T-cell (primary cell): ENCODE results near the gene TMPRSS11B. TPM values are rescaled to one million over a fixed set of nuclear protein-coding genes. Genes with fewer than 3 reads are reported as not detected.

Experiments
- ATAC-seq, 4 experiments: fragments of 200-7000 bp in 3 of 4; fragments of 150-1000 bp in 1 of 4; cut with Tn5 transposase; replicated peaks in 1 of 4; 1 replicate in 3 of 4; 2 replicates in 1 of 4; pipeline ENCODE4 v1.10.0; 2021; ENCODE audit warnings: moderate library complexity in 3 of 4, mild to moderate bottlenecking in 2 of 4, moderate number of reproducible peaks in 1 of 4
- CTCF ChIA-PET, 2 donors: fragments of 300-600 bp; sonication (Branson Sonifier 250); formaldehyde crosslinking; loops; one replicate each; lab custom pipeline; 2022; ENCODE audit warnings: antibody characterized with exemption in 2 of 2; lab: Charles Lee
- POLR2A ChIA-PET, 2 donors: fragments of 300-600 bp; sonication (Branson Sonifier 250); formaldehyde crosslinking; loops; one replicate each; lab custom pipeline; 2022; ENCODE audit warnings: antibody characterized with exemption in 2 of 2; lab: Charles Lee
- DNase-seq, 35 experiments: peaks; one replicate each; pipeline versions ENCODE4 v3.0.0 to v3.0.0-alpha.2; 2013 to 2023
- H3K27ac ChIP-seq: one replicate; pipeline ENCODE4 v1.5.1; 2013; ENCODE audit warnings: low read length
- H3K27me3 ChIP-seq, 2 experiments: replicated peaks in 1 of 2; 1 replicate in 1 of 2; 2 replicates in 1 of 2; pipeline versions ENCODE4 v1.6.1 to v1.7.0; 2013; ENCODE audit warnings: low read length in 1 of 2, mixed read lengths in 1 of 2; ENCODE audit not compliant: control insufficient read depth in 2 of 2, insufficient read depth in 2 of 2; ENCODE audit errors: extremely low read depth in 1 of 2
- H3K36me3 ChIP-seq, 2 donors: 1 replicate in 1 of 2; 2 replicates in 1 of 2; pipeline versions ENCODE4 v1.6.1 to v1.7.0; 2013; ENCODE audit warnings: low read length in 1 of 2; ENCODE audit not compliant: control insufficient read depth in 2 of 2, insufficient read depth in 1 of 2; ENCODE audit errors: extremely low read depth in 1 of 2
- H3K4me1 ChIP-seq, 2 experiments: 1 replicate in 1 of 2; 2 replicates in 1 of 2; pipeline versions ENCODE4 v1.6.1 to v1.7.0; 2013; ENCODE audit warnings: low read length in 2 of 2, mixed read lengths in 1 of 2; ENCODE audit not compliant: insufficient read depth in 2 of 2, control insufficient read depth in 1 of 2; ENCODE audit errors: extremely low read depth in 1 of 2
- H3K4me3 ChIP-seq, 2 donors: 1 replicate in 1 of 2; 2 replicates in 1 of 2; pipeline versions ENCODE4 v1.5.1 to v1.7.0; 2013; ENCODE audit warnings: mild to moderate bottlenecking in 2 of 2, low read length in 1 of 2, moderate library complexity in 1 of 2; ENCODE audit not compliant: control insufficient read depth in 1 of 2; ENCODE audit errors: extremely low read depth in 1 of 2
- H3K9me3 ChIP-seq: 2 replicates; pipeline ENCODE4 v1.7.0; 2013
- H3K27ac Mint-ChIP-seq, 2 donors: one replicate each; pipeline ENCODE4 v1.8.0; 2020 to 2021; ENCODE audit warnings: mild to moderate bottlenecking in 2 of 2, mixed read lengths in 2 of 2
- H3K27me3 Mint-ChIP-seq, 2 donors: one replicate each; pipeline ENCODE4 v1.8.0; 2021 to 2022; ENCODE audit warnings: mixed read lengths in 2 of 2
- H3K36me3 Mint-ChIP-seq: one replicate; pipeline ENCODE4 v1.8.0; 2021; ENCODE audit warnings: mixed read lengths
- H3K4me1 Mint-ChIP-seq, 3 donors: one replicate each; pipeline ENCODE4 v1.8.0; 2020 to 2022; ENCODE audit warnings: mixed read lengths in 3 of 3, mild to moderate bottlenecking in 1 of 3
- H3K4me3 Mint-ChIP-seq, 3 donors: one replicate each; pipeline ENCODE4 v1.8.0; 2020 to 2022; ENCODE audit warnings: mild to moderate bottlenecking in 3 of 3, mixed read lengths in 3 of 3, moderate library complexity in 3 of 3
- H3K9me3 Mint-ChIP-seq, 3 donors: one replicate each; pipeline ENCODE4 v1.8.0; 2020 to 2022; ENCODE audit warnings: mixed read lengths in 3 of 3
- WGBS: methylation state at CpG from one replicate; pipeline ENCODE4 v1.1.5; 2013; ENCODE audit warnings: missing lambda C conversion rate; ENCODE audit not compliant: insufficient coverage; 5-methylcytosine and 5-hydroxymethylcytosine counted together
- total RNA-seq, 35 experiments: library from RNA in 6 of 35; stranded (reverse) in 6 of 35; fragments of 120-200 nt in 1 of 35; gene quantifications; one replicate each; pipeline versions ENCODE4 v1.2.1 to v1.2.4 and lab custom pipeline; 2013 to 2026

Gene TMPRSS11B, protein sequence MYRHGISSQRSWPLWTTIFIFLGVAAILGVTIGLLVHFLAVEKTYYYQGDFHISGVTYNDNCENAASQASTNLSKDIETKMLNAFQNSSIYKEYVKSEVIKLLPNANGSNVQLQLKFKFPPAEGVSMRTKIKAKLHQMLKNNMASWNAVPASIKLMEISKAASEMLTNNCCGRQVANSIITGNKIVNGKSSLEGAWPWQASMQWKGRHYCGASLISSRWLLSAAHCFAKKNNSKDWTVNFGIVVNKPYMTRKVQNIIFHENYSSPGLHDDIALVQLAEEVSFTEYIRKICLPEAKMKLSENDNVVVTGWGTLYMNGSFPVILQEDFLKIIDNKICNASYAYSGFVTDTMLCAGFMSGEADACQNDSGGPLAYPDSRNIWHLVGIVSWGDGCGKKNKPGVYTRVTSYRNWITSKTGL
- not detected for total RNA-seq
- not detected for total RNA-seq (2013)
- 0 reads per million in 29 experiments for total RNA-seq (lab: John Stamatoyannopoulos, UW)

DNA sequence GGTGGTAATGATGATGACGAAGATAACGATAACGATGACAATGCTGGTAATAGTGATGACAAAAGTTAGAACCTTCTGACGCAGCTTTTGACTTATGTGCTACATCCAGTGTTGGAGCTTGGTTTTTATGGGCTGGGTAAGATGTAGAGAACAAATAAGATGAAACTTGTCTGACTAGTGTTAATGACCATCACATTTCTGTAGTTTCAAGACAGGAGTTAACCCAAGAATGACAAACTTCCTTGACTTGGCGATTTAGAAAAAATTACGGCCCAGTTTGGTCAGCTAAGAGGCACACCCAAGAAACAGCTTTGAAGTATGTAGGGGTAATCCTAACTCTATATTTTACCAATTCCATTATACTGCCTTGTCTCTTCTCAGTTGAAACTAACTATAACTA lies at the start of gene TMPRSS11B:
Gene TMPRSS11B, minus strand, starts transcription at position 101 of the 400 bp plus-strand sequence. CDS start 136 bp downstream, outside the sequence.
- ATAC-seq, result no peak
- ChIA-PET POLR2A (no interaction called here), CTCF (no interaction called here)
- H3K9me3 ChIP-seq, result no peaks in the 10 kb centered on the region
- no peak within 1 kb of the TSS for H3K27ac ChIP-seq
- H3K36me3 Mint-ChIP-seq, result no peaks in the 10 kb centered on the region
- 100% methylated on average over 2 of the region's 6 CpGs for WGBS
- H3K4me1 ChIP-seq, result no peaks in the 10 kb centered on the region
- no peak within 1 kb of the TSS for H3K4me3 ChIP-seq
- H3K27me3 ChIP-seq, result no peaks in the 10 kb centered on the region
- H3K4me3 Mint-ChIP-seq, result no peak within 1 kb of the TSS
- no peaks in the 10 kb centered on the region for H3K36me3 ChIP-seq
- DNase-seq, result no peak
- no peak within 1 kb of the TSS for H3K27ac Mint-ChIP-seq
- no peaks in the 10 kb centered on the region for H3K9me3 Mint-ChIP-seq
- no peaks in the 10 kb centered on the region for H3K27me3 Mint-ChIP-seq
- H3K4me1 Mint-ChIP-seq, result no peaks in the 10 kb centered on the region

DNA sequence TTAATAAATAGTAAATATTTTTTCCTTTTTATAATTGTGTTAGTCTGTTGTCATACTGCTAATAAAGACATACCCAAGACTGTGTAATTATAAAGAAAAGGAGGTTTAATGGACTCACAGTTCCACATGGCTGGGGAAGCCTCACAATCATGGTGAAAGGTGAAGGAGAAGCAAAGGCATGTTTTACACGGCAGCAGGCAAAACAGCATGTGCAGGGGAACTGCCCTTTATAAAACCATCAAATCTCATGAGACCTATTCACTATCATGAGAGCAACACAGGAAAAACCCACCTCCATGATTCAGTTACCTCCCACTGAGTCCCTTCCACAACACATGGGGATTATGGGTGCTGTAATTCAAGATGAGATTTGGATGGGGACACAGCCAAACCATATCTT lies 45.8 kb upstream of the TMPRSS11B start:
- peaks cover 0 to 2% (median 0%) of the 10 kb centered on the region in 3 donors for H3K4me1 Mint-ChIP-seq
- Histone ChIP-seq H3K9me3 (no peaks in the 10 kb centered on the region), H3K36me3 (no peaks in the 10 kb centered on the region), H3K4me1 (no peaks in the 10 kb centered on the region), H3K27me3 (no peaks in the 10 kb centered on the region), H3K4me3 (no peak overlapping the region), H3K27ac (no peak overlapping the region)
- peaks cover 0 to 10% (median 6%) of the 10 kb centered on the region in 3 donors for H3K9me3 Mint-ChIP-seq
- ATAC-seq (no peak), DNase-seq (no peak)
- ChIA-PET CTCF (no interaction called here), POLR2A (no interaction called here)
- peaks cover 0 to 6% of the 10 kb centered on the region in 2 donors for H3K27me3 Mint-ChIP-seq
- H3K27ac Mint-ChIP-seq, result no peak overlapping the region
- no peak overlapping the region for H3K4me3 Mint-ChIP-seq
- no CpG with 5 or more reads among the region's 1 CpG for WGBS
- H3K36me3 Mint-ChIP-seq, result no peaks in the 10 kb centered on the region

DNA sequence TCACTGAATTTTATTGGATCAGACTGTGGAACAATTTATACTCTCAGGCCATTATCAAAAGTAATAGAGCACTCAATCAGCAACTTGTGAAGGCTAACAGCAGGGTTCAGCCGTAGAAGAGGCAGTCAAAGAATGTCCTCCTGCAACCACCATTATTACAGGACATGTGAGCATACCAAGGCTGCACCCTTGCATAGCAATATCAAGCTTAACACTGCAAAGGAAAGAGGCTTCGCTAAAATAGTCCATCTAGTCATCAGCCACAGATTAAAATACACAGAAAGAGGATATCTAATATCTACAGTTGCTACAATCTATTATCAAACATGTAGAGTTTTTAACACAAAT lies 42.9 kb upstream of the TMPRSS11B start:
- Histone ChIP-seq H3K27me3 (no peaks in the 10 kb centered on the region), H3K27ac (no peak overlapping the region), H3K9me3 (no peaks in the 10 kb centered on the region), H3K4me1 (no peaks in the 10 kb centered on the region), H3K36me3 (no peaks in the 10 kb centered on the region), H3K4me3 (no peak overlapping the region)
- Mint-ChIP-seq H3K36me3 (no peaks in the 10 kb centered on the region), H3K4me1 (peaks cover 0 to 2% (median 0%) of the 10 kb centered on the region in 3 donors), H3K27me3 (peaks cover 0 to 8% of the 10 kb centered on the region in 2 donors), H3K9me3 (peaks cover 0 to 10% (median 6%) of the 10 kb centered on the region in 3 donors), H3K27ac (no peak overlapping the region), H3K4me3 (no peak overlapping the region)
- POLR2A ChIA-PET, result no interaction called here
- ATAC-seq (no peak), DNase-seq (no peak)
- WGBS, result 33% methylated on average over 1 of the region's 2 CpGs
- CTCF ChIA-PET, result no interaction called here

DNA sequence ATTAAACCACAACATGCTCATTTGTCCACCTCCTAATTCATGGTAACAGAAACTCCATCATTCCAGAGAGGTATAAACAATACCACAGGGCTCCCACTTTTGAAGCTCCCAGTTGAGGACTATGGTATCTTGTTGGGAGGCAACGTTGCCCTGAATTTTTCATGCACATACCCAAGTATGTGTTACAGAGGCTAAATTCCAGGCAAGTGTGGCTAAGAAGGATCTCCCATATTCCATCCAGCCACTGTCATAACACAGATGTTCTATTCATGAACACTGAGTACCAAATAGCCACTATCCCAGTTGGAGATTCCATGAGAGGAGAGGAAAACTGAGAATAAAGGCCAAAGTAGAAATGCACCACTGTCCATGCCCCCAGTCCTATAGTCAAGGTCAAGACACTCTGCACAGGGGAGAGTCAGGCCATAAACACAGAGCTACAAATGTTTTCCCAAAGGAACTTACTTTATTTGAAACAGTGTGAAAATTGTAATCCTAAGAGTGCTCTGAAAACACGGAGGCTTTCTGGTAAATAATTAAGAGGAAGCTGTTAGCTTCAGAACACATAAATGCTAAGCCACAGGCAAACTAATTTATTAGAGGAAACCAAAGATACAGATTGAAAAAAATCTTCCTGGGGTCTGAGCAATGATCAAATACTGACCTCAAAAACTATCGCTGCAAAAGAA lies 42.4 kb upstream of the TMPRSS11B start:
- no peak overlapping the region for H3K4me3 ChIP-seq
- H3K4me3 Mint-ChIP-seq, result no peak overlapping the region
- H3K9me3 ChIP-seq, result no peaks in the 10 kb centered on the region
- no peaks in the 10 kb centered on the region for H3K27me3 ChIP-seq
- H3K27me3 Mint-ChIP-seq, result peaks cover 0 to 8% of the 10 kb centered on the region in 2 donors
- ATAC-seq (no peak), DNase-seq (no peak)
- H3K4me1 Mint-ChIP-seq, result peaks cover 0 to 2% (median 0%) of the 10 kb centered on the region in 3 donors
- ChIA-PET CTCF (interaction anchor here in 1 of 2 donors (0.6 kb wide), 1 partner anchor 32 kb away, joined by 4 read pairs; no protein-coding TSS in a partner anchor), POLR2A (interaction anchor here in 1 of 2 donors (0.6 kb wide), 1 partner anchor 81 kb away, joined by 3 read pairs; no protein-coding TSS in a partner anchor)
- no peak overlapping the region for H3K27ac ChIP-seq
- peaks cover 0 to 10% (median 6%) of the 10 kb centered on the region in 3 donors for H3K9me3 Mint-ChIP-seq
- H3K27ac Mint-ChIP-seq, result no peak overlapping the region
- WGBS, result 57% methylated on average over 1 of the region's 3 CpGs
- H3K36me3 Mint-ChIP-seq, result no peaks in the 10 kb centered on the region
- H3K4me1 ChIP-seq, result no peaks in the 10 kb centered on the region
- H3K36me3 ChIP-seq, result no peaks in the 10 kb centered on the region

DNA sequence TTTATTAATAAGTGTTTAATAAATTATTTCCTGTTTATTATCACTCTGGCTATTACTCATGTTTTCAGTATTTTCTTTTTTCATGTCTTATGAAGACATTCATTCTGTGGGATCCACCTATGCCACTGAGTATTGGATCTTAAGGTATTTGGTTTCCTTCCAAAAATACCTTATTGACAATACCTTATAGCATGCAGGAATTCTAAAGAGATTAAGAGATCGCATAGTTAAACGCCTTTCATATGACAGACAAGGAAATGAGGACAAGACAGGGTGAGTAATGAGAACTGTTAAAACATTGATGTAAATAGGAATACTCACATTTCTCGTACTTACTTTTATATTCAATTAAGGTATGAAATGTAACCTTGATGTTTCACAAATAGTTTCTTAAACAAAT lies 38.2 kb upstream of the TMPRSS11B start:
- H3K27ac Mint-ChIP-seq, result no peak overlapping the region
- Histone ChIP-seq H3K27me3 (no peaks in the 10 kb centered on the region), H3K36me3 (no peaks in the 10 kb centered on the region), H3K27ac (no peak overlapping the region), H3K4me3 (no peak overlapping the region), H3K4me1 (no peaks in the 10 kb centered on the region), H3K9me3 (no peaks in the 10 kb centered on the region)
- no CpG with 5 or more reads among the region's 3 CpGs for WGBS
- ChIA-PET CTCF (interaction anchor here in 1 of 2 donors (0.6 kb wide), 1 partner anchor 10 kb away, joined by 4 read pairs; no protein-coding TSS in a partner anchor), POLR2A (no interaction called here)
- no peaks in the 10 kb centered on the region for H3K9me3 Mint-ChIP-seq
- H3K4me3 Mint-ChIP-seq, result no peak overlapping the region
- H3K4me1 Mint-ChIP-seq, result no peaks in the 10 kb centered on the region
- H3K27me3 Mint-ChIP-seq, result peaks cover 0 to 8% of the 10 kb centered on the region in 2 donors
- DNase-seq (no peak), ATAC-seq (no peak)
- no peaks in the 10 kb centered on the region for H3K36me3 Mint-ChIP-seq

DNA sequence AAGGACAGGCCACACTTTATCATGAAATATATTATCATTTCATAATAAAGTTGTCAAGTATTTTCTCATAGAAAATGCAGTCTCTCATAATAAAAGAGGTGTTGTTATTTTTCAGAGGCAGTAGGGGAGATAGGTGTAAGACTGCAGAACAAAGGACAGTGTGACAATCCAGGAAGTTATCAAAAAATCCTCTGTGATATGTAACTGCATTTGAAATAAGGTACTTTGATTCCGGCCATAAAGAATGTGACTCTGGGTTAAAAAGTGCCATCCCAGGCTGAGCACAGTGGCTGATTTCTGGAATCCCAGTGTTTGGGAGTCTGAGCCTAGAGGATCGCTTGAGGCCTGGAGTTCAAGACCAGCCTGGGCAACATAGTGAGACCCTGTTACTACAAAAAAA lies 37.6 kb upstream of the TMPRSS11B start:
- H3K27ac Mint-ChIP-seq, result no peak overlapping the region
- 93% methylated on average over 2 of the region's 2 CpGs for WGBS
- Histone ChIP-seq H3K9me3 (no peaks in the 10 kb centered on the region), H3K27ac (no peak overlapping the region), H3K27me3 (no peaks in the 10 kb centered on the region), H3K4me3 (no peak overlapping the region), H3K36me3 (no peaks in the 10 kb centered on the region), H3K4me1 (no peaks in the 10 kb centered on the region)
- peaks cover 0 to 4% of the 10 kb centered on the region in 2 donors for H3K27me3 Mint-ChIP-seq
- H3K4me3 Mint-ChIP-seq, result no peak overlapping the region
- ChIA-PET CTCF (no interaction called here), POLR2A (no interaction called here)
- no peak for ATAC-seq
- no peaks in the 10 kb centered on the region for H3K4me1 Mint-ChIP-seq
- no peaks in the 10 kb centered on the region for H3K36me3 Mint-ChIP-seq
- DNase-seq, result no peak
- H3K9me3 Mint-ChIP-seq, result no peaks in the 10 kb centered on the region
